Measurements from ENCODE around the gene ARRB1.

The ARRB1 gene

GRCh38 chr11:75272821-75273301 is 78.6 kb downstream of the ARRB1 start:
- TF ChIP-seq, protein P1, sequence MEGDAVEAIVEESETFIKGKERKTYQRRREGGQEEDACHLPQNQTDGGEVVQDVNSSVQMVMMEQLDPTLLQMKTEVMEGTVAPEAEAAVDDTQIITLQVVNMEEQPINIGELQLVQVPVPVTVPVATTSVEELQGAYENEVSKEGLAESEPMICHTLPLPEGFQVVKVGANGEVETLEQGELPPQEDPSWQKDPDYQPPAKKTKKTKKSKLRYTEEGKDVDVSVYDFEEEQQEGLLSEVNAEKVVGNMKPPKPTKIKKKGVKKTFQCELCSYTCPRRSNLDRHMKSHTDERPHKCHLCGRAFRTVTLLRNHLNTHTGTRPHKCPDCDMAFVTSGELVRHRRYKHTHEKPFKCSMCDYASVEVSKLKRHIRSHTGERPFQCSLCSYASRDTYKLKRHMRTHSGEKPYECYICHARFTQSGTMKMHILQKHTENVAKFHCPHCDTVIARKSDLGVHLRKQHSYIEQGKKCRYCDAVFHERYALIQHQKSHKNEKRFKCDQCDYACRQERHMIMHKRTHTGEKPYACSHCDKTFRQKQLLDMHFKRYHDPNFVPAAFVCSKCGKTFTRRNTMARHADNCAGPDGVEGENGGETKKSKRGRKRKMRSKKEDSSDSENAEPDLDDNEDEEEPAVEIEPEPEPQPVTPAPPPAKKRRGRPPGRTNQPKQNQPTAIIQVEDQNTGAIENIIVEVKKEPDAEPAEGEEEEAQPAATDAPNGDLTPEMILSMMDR (IDR thresholded peaks at IDR 0.05): no peak

- TF ChIP-seq, protein P1 (IDR thresholded peaks at IDR 0.05): no peak
Observed at GRCh38 chr11:75272391-75272790, 79.1 kb downstream of the ARRB1 start.

- TF ChIP-seq, protein P1 (IDR thresholded peaks at IDR 0.05): no peak
Observed at GRCh38 chr11:75271730-75272129, 79.7 kb downstream of the ARRB1 start.

DNA sequence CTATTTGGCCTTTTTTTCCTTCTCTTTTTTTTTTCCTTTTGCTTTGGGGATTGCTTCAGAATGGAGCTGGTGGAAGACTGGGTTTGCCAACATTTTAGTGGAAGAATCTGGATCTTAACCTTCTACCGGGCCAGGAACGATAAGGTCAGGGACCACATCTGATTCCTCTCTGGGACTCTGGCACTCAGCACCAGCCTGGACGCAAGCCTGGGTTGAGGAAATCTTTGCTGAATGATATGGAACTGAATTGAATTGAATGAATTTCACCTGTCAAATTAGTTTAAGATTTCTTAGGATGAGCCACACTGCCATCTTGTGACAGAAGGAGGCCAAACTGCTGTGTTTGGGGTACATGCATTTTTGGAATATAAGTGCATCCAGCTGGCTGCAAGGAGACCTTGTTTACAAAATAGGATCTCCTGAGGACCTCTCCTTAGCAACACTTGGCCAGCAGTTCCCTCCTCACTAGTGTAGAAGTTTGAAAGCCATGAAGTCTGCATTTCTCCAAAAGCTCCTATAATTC is 80.5 kb downstream of the ARRB1 start:
- TF ChIP-seq, protein P1 (IDR thresholded peaks at IDR 0.05): peak; percentile 46

GRCh38 chr11:75269896-75270295 is 81.6 kb downstream of the ARRB1 start:
- TF ChIP-seq, protein P1 (IDR thresholded peaks at IDR 0.05): no peak

DNA sequence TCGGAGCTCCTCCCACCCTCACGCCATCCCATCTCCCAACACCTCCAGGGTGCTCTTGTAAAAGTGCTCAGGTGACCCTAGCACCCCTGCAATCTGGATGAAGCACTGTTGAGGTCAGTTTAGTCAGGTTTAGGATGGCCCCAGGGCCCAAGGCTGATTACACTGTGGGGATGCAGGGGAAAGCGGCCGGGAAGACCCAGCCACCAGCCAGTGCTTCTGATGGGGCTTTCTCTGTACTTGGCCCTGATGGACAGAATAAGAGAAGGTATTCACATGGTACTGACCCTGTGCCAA is 82.1 kb downstream of the ARRB1 start:
- TF ChIP-seq, protein P1 (IDR thresholded peaks at IDR 0.05): no peak

DNA sequence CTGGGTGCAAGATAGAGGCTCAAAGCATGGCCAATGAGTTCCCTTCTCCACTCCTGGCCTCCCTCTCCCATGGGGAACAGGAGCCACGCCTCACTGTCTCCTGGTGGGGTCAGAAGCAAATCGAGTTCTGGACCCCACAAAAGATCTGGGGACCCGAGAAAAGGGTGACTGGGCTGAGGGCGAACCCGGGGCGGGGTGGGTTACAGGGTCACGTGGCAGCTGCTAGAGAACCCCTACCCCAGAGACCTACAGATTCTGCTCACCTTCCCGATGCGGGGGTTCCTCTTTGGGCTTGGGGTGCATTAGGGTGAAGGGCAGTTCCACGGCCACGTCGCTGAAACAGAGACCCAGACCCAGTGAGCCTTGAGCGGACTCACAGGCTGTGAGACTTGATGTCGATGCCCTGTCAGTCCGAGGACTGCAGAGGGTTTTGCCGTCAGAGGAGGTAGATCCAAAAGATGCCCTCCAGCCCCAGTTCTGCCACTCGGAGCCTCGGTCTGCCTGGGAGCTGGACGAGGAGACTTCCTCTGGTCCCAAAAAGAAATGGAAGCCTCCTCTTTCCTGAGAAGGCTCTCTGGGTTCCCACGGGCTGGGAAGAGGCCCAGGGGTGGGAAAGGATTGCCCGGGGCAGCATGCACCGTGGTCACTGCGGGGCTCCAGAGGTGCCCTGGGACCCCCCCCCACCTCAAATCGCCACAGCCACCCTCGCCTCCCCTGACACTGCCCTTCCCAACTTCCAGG is 82.7 kb downstream of the ARRB1 start:
- TF ChIP-seq, protein P1 (IDR thresholded peaks at IDR 0.05): no peak

Measured in LNCAP (cell line).